Fibroblast of lung (primary cell): Measurements from ENCODE around the gene KDM2A. TPM values are rescaled to one million over a fixed set of nuclear protein-coding genes. Genes with fewer than 3 reads are reported as not detected.

Experiments used
- DNase-seq, 2 donors: peaks; one replicate each; pipeline versions ENCODE4 v3.0.0 to v3.0.0-alpha.2; 2010; ENCODE audit warnings: low read depth in 2 of 2
- H2AFZ ChIP-seq: 2 replicates; pipeline ENCODE4 v1.5.1; 2012; ENCODE audit warnings: low read length, control low read depth, inconsistent platforms
- H3K27ac ChIP-seq: 2 replicates; pipeline ENCODE4 v1.5.1; 2011; ENCODE audit warnings: low read length, control low read depth; ENCODE audit not compliant: insufficient read depth
- H3K27me3 ChIP-seq: 2 replicates; pipeline ENCODE4 v1.5.1; 2011; ENCODE audit warnings: mild to moderate bottlenecking, low read length; ENCODE audit not compliant: control insufficient read depth, insufficient read depth
- H3K36me3 ChIP-seq: 2 replicates; pipeline ENCODE4 v1.5.1; 2011; ENCODE audit warnings: low read length; ENCODE audit not compliant: control insufficient read depth, insufficient read depth
- H3K4me1 ChIP-seq: 2 replicates; pipeline ENCODE4 v1.5.1; 2011; ENCODE audit warnings: low read length; ENCODE audit not compliant: control insufficient read depth, insufficient read depth; ENCODE audit errors: extremely low read depth
- H3K4me2 ChIP-seq: 2 replicates; pipeline ENCODE4 v1.5.1; 2011; ENCODE audit warnings: low read length, control low read depth; ENCODE audit not compliant: insufficient read depth; ENCODE audit errors: extremely low read depth
- H3K4me3 ChIP-seq, 4 experiments: fragments of 200-600 bp in 1 of 4; sonication (generic) in 1 of 4; replicated peaks in 1 of 4; 2 replicates each; pipeline ENCODE4 v1.5.1; 2011 to 2016; ENCODE audit warnings: low read length in 4 of 4, low read depth in 3 of 4, mild to moderate bottlenecking in 3 of 4, control low read depth in 2 of 4, inconsistent platforms in 1 of 4, mixed read lengths in 1 of 4; ENCODE audit not compliant: insufficient read depth in 1 of 4; ENCODE audit errors: control extremely low read depth in 1 of 4
- H3K79me2 ChIP-seq: 2 replicates; pipeline ENCODE4 v1.5.1; 2012; ENCODE audit warnings: mild to moderate bottlenecking, low read length, inconsistent platforms; ENCODE audit not compliant: control insufficient read depth, insufficient read depth
- H3K9ac ChIP-seq: 2 replicates; pipeline ENCODE4 v1.5.1; 2011; ENCODE audit warnings: mild to moderate bottlenecking, low read length, control low read depth; ENCODE audit not compliant: insufficient read depth
- H3K9me3 ChIP-seq: 2 replicates; pipeline ENCODE4 v1.5.1; 2012; ENCODE audit warnings: low read depth, low read length; ENCODE audit not compliant: control insufficient read depth, insufficient read depth
- H4K20me1 ChIP-seq: 2 replicates; pipeline ENCODE4 v1.5.1; 2011; ENCODE audit warnings: low read length; ENCODE audit not compliant: control insufficient read depth, insufficient read depth; ENCODE audit errors: extremely low read depth
- EZH2 ChIP-seq: IDR thresholded peaks from 2 replicates; pipeline ENCODE4 v1.5.1; 2012; ENCODE audit warnings: low read length, control low read depth, mild to moderate bottlenecking; ENCODE audit errors: missing control alignments
- polyA plus RNA-seq, 2 donors: library from polyadenylated mRNA; depleted of rRNA in 1 of 2; stranded (reverse) in 1 of 2; unstranded in 1 of 2; fragments of >200 nt; gene quantifications; 2 replicates each; pipeline ENCODE4 v1.2.1, GENCODE V29; 2011 to 2012; ENCODE audit warnings: missing spikeins in 1 of 2
- total RNA-seq: library from RNA; depleted of rRNA; stranded (reverse); fragments of >200 nt; gene quantifications from 2 replicates; pipeline ENCODE4 v1.2.1, GENCODE V29; 2014
- TF ChIP-seq, protein P1 (sequence below), 2 donors: IDR thresholded peaks in 1 of 2; conservative IDR thresholded peaks in 1 of 2; 1 replicate in 1 of 2; 2 replicates in 1 of 2; pipeline ENCODE4 v1.5.1; 2011 to 2012; ENCODE audit warnings: low read length in 2 of 2, control low read depth in 1 of 2, inconsistent platforms in 1 of 2, low read depth in 1 of 2, mild to moderate bottlenecking in 1 of 2

KDM2A gene
- total and polyA plus RNA-seq, 2 donors (not counting 1 experiment from before 2014, with no cell fraction given), result 36.4 to 42.6 TPM

DNA sequence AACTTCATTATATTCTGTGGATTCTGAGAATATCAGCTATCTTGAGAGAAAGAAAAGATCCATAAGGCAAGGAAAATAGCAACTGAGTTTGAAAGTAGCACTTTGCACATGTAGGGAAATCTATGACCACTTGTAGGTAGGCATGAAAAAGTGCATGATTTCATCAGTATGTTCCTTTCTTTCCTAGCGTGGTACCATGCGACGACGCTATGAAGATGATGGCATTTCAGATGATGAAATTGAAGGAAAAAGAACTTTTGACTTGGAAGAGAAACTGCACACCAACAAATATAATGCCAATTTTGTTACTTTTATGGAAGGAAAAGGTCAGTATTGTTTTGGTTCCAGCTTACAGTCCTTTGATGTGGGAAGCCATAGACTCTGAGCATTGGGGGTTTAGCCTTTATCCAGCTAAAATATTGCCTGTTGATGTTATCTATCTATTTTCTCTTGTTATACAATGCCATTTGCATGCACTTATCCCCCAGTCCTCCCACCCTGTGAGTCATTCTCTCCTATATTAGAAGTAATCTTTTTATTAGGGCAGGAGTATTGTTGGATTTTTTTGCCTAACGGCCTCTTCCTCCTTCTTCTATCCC is 60.9 kb downstream of the KDM2A start:
- Histone ChIP-seq H3K79me2 (peaks cover 21% of the 10 kb centered on the region), H3K27ac (no peak overlapping the region)

DNA sequence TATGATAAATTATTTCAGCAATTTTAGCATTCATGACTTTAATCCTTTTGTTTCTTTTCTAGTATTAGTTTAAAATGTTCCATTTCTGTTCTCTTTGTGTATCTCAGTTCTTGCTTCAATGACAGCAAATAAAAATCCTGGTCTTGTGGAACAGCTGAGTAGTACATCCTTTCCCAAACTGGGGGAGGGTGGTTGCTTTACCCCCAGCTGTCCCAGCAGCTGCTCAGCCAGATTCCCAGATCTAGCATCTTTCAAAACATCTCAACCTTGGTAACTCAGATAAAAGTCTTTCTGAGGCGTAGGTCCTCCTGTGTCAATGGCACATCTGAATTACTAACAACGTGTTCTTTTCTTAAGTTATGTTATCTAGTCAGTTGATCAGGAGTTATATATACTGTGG is 75.0 kb downstream of the KDM2A start:
- H3K9ac ChIP-seq, result no peak overlapping the region
- H3K4me3 ChIP-seq, result no peak overlapping the region
- H3K36me3 ChIP-seq, result peaks cover 7% of the 10 kb centered on the region
- H3K27me3 ChIP-seq, result no peaks in the 10 kb centered on the region
- no peaks in the 10 kb centered on the region for H3K79me2 ChIP-seq
- no peaks in the 10 kb centered on the region for H3K9me3 ChIP-seq
- TF ChIP-seq, protein P1, sequence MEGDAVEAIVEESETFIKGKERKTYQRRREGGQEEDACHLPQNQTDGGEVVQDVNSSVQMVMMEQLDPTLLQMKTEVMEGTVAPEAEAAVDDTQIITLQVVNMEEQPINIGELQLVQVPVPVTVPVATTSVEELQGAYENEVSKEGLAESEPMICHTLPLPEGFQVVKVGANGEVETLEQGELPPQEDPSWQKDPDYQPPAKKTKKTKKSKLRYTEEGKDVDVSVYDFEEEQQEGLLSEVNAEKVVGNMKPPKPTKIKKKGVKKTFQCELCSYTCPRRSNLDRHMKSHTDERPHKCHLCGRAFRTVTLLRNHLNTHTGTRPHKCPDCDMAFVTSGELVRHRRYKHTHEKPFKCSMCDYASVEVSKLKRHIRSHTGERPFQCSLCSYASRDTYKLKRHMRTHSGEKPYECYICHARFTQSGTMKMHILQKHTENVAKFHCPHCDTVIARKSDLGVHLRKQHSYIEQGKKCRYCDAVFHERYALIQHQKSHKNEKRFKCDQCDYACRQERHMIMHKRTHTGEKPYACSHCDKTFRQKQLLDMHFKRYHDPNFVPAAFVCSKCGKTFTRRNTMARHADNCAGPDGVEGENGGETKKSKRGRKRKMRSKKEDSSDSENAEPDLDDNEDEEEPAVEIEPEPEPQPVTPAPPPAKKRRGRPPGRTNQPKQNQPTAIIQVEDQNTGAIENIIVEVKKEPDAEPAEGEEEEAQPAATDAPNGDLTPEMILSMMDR (conservative IDR thresholded peaks at IDR 0.05 in 1 of 2, IDR thresholded peaks at IDR 0.05 in 1 of 2; ENCODE audit: low read depth in 1 of 2, low read length in 2 of 2), result no peak
- no peak for TF ChIP-seq EZH2
- no peak overlapping the region for H2AFZ ChIP-seq
- H4K20me1 ChIP-seq, result no peaks in the 10 kb centered on the region
- no peak overlapping the region for H3K27ac ChIP-seq
- H3K4me2 ChIP-seq, result no peak overlapping the region
- H3K4me1 ChIP-seq, result peaks cover 2% of the 10 kb centered on the region
- DNase-seq, result no peak

More for the DNA sequence above, 60.9 kb downstream of the KDM2A start:
- no peaks in the 10 kb centered on the region for H3K27me3 ChIP-seq
- H3K36me3 ChIP-seq, result peaks cover 4% of the 10 kb centered on the region
- peak; percentile 38 to 69 for DNase-seq
- H3K4me3 ChIP-seq, result no peak overlapping the region
- H3K4me1 ChIP-seq, result peaks cover 7% of the 10 kb centered on the region
- TF ChIP-seq EZH2, result no peak
- TF ChIP-seq, protein P1 (conservative IDR thresholded peaks at IDR 0.05 in 1 of 2, IDR thresholded peaks at IDR 0.05 in 1 of 2; ENCODE audit: low read depth in 1 of 2, low read length in 2 of 2), result no peak
- no peak overlapping the region for H2AFZ ChIP-seq
- H4K20me1 ChIP-seq, result no peaks in the 10 kb centered on the region
- no peak overlapping the region for H3K9ac ChIP-seq
- H3K4me2 ChIP-seq, result no peak overlapping the region
- H3K9me3 ChIP-seq, result no peaks in the 10 kb centered on the region

DNA sequence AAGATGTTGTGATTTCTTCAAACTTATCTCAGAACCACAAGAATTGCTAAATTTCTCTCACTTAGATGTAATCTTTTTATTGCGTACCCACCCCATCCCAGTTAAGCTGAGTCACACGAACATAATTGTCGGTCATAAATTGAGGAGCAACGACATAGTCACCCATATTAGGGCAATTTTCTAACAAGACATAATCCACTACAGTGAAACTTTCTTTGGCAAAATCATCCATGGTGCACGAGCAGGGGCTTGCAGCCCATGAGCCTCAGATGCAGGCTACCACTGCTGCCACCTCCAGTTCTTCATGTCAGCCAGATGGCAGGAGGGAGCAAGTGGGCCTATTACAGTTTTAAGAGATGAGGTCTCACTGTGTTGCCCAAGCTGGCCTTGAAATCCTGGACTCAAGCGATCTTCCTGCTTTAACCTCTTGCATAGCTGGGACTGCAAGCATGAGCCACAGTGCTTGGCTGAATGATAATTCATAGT is 77.0 kb downstream of the KDM2A start:
- Histone ChIP-seq H3K27me3 (no peaks in the 10 kb centered on the region), H3K36me3 (peaks cover 9% of the 10 kb centered on the region), H3K4me2 (no peak overlapping the region), H3K4me3 (no peak overlapping the region), H4K20me1 (no peaks in the 10 kb centered on the region), H3K27ac (no peak overlapping the region), H2AFZ (no peak overlapping the region), H3K9ac (no peak overlapping the region), H3K4me1 (no peaks in the 10 kb centered on the region), H3K9me3 (no peaks in the 10 kb centered on the region), H3K79me2 (no peaks in the 10 kb centered on the region)
- TF ChIP-seq, protein P1 (conservative IDR thresholded peaks at IDR 0.05 in 1 of 2, IDR thresholded peaks at IDR 0.05 in 1 of 2; ENCODE audit: low read depth in 1 of 2, low read length in 2 of 2), result peak in 1 of 2 donors; percentile 6
- TF ChIP-seq EZH2, result no peak
- DNase-seq, result peak; percentile 69 to 71
